K562 (cell line): Measurements from ENCODE around the gene CROCC2.

Experiments
- CTCF ChIP-seq, 3 experiments: IDR thresholded peaks in 2 of 3; conservative IDR thresholded peaks in 1 of 3; 2 replicates each; pipeline ENCODE4 v1.5.1; 2011 to 2012; ENCODE audit warnings: low read length in 3 of 3, mild to moderate bottlenecking in 3 of 3, control low read depth in 2 of 3, improper control_type of control experiment in 1 of 3, inconsistent platforms in 1 of 3, low read depth in 1 of 3, mixed read lengths in 1 of 3, moderate library complexity in 1 of 3; ENCODE audit not compliant: insufficient read depth in 2 of 3
- SMARCB1 ChIP-seq: IDR thresholded peaks from 2 replicates; pipeline ENCODE4 v1.6.1; 2011; ENCODE audit warnings: improper control_type of control experiment, low read depth; ENCODE audit not compliant: insufficient read length

GRCh38 chr2:240966457-240966905, 60.3 kb downstream of the CROCC2 start:
- TF ChIP-seq CTCF (IDR thresholded peaks at IDR 0.05 in 2 of 3, conservative IDR thresholded peaks at IDR 0.05 in 1 of 3; ENCODE audit: insufficient read depth in 2 of 3, low read depth in 1 of 3, low read length in 3 of 3) (no peak), SMARCB1 (no peak)
